SK-N-SH (cell line): ENCODE results near the gene SPECC1L.

Experiments used
- CTCF ChIP-seq: fragments of 200-600 bp; sonication (generic); IDR thresholded peaks from 2 replicates; pipeline ENCODE4 v1.6.1; 2017; ENCODE audit warnings: antibody characterized with exemption, mild to moderate bottlenecking, moderate library complexity
- IRF3 ChIP-seq: fragments of 150-350 bp; IDR thresholded peaks from 2 replicates; pipeline ENCODE4 v1.6.1; 2016; ENCODE audit warnings: mild to moderate bottlenecking, low read depth, low read length
- SIN3A ChIP-seq: IDR thresholded peaks from 2 replicates; pipeline ENCODE4 v1.6.1; 2012; ENCODE audit warnings: low read depth, mild to moderate bottlenecking, low read length, moderate library complexity, borderline replicate concordance
- TF ChIP-seq, protein P1 (sequence below): IDR thresholded peaks from 2 replicates; pipeline ENCODE4 v1.4.0; 2012; ENCODE audit warnings: low read depth, borderline replicate concordance

- TF ChIP-seq, protein P1, sequence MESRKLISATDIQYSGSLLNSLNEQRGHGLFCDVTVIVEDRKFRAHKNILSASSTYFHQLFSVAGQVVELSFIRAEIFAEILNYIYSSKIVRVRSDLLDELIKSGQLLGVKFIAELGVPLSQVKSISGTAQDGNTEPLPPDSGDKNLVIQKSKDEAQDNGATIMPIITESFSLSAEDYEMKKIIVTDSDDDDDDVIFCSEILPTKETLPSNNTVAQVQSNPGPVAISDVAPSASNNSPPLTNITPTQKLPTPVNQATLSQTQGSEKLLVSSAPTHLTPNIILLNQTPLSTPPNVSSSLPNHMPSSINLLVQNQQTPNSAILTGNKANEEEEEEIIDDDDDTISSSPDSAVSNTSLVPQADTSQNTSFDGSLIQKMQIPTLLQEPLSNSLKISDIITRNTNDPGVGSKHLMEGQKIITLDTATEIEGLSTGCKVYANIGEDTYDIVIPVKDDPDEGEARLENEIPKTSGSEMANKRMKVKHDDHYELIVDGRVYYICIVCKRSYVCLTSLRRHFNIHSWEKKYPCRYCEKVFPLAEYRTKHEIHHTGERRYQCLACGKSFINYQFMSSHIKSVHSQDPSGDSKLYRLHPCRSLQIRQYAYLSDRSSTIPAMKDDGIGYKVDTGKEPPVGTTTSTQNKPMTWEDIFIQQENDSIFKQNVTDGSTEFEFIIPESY: no peak
- no peak for TF ChIP-seq CTCF
- no peak for TF ChIP-seq IRF3
- TF ChIP-seq SIN3A: no peak
These were observed 147.4 kb downstream of the SPECC1L start for GRCh38 chr22:24417901-24418641.
